K562 (cell line): ENCODE results near the gene TMEM141. TPM values are rescaled to one million over a fixed set of nuclear protein-coding genes. Genes with fewer than 3 reads are reported as not detected.

Experiments
- ARHGAP35 ChIP-seq: fragments of 450-650 bp; IDR thresholded peaks from 2 replicates; pipeline ENCODE4 v1.6.1; 2018; ENCODE audit not compliant: partially characterized antibody
- ASH1L ChIP-seq: fragments of 450-650 bp; IDR thresholded peaks from 2 replicates; pipeline ENCODE4 v1.6.1; 2018; ENCODE audit warnings: borderline replicate concordance, mild to moderate bottlenecking, low read depth; ENCODE audit not compliant: partially characterized antibody
- E2F3 ChIP-seq: fragments of 250-450 bp; sonication (Bioruptor Pico); IDR thresholded peaks from 2 replicates; pipeline ENCODE4 v1.4.0; 2020; ENCODE audit warnings: mild to moderate bottlenecking
- EGR1 ChIP-seq: fragments of 450-650 bp; conservative IDR thresholded peaks from 2 replicates; pipeline ENCODE4 v1.6.1; 2017; ENCODE audit warnings: mild to moderate bottlenecking
- EP400 ChIP-seq: fragments of 450-650 bp; IDR thresholded peaks from 2 replicates; pipeline ENCODE4 v1.6.1; 2017; ENCODE audit warnings: antibody characterized with exemption, mild to moderate bottlenecking, moderate library complexity
- ETS2 ChIP-seq: IDR thresholded peaks from 2 replicates; pipeline ENCODE4 v1.6.1; 2016; ENCODE audit warnings: borderline replicate concordance, missing genetic modification characterization, mild to moderate bottlenecking, moderate library complexity, missing compliant biosample characterization; ENCODE audit not compliant: poor library complexity, severe bottlenecking
- HDAC2 ChIP-seq: fragments of 450-650 bp; IDR thresholded peaks from 2 replicates; pipeline ENCODE4 v1.6.1; 2016; ENCODE audit warnings: mild to moderate bottlenecking
- HMG20B ChIP-seq: fragments of 250-450 bp; sonication (Bioruptor Pico); IDR thresholded peaks from 2 replicates; pipeline ENCODE4 v1.5.0; 2021; ENCODE audit warnings: mild to moderate bottlenecking
- JUNB ChIP-seq: fragments of 450-650 bp; formaldehyde crosslinking; conservative IDR thresholded peaks from 2 replicates; pipeline ENCODE4 v1.4.0; 2020; ENCODE audit warnings: mild to moderate bottlenecking
- MAZ ChIP-seq, 2 experiments: fragments of 450-650 bp in 1 of 2; sonication (generic) in 1 of 2; formaldehyde crosslinking; IDR thresholded peaks in 1 of 2; conservative IDR thresholded peaks in 1 of 2; 2 replicates each; pipeline versions ENCODE4 v1.4.0 to v1.5.0; 2020; ENCODE audit warnings: mild to moderate bottlenecking in 1 of 2, missing genetic modification reagents in 1 of 2
- MXI1 ChIP-seq: IDR thresholded peaks from 2 replicates; pipeline ENCODE4 v1.6.1; 2011; ENCODE audit warnings: low read depth, mild to moderate bottlenecking, improper control_type of control experiment, low read length
- NFYB ChIP-seq: IDR thresholded peaks from 2 replicates; pipeline ENCODE4 v1.6.1; 2011; ENCODE audit warnings: mild to moderate bottlenecking, moderate library complexity; ENCODE audit not compliant: insufficient read length; ENCODE audit errors: extremely low read depth
- PHF21A ChIP-seq: fragments of 450-650 bp; IDR thresholded peaks from 2 replicates; pipeline ENCODE4 v1.6.1; 2017; ENCODE audit warnings: low read depth, borderline replicate concordance
- POU5F1 ChIP-seq: fragments of 150-350 bp; IDR thresholded peaks from 2 replicates; pipeline ENCODE4 v1.6.1; 2014; ENCODE audit warnings: borderline replicate concordance, low read length, low read depth, mild to moderate bottlenecking; ENCODE audit not compliant: partially characterized antibody
- RBM34 ChIP-seq: fragments of 200-400 bp; formaldehyde crosslinking; IDR thresholded peaks from 2 replicates; pipeline ENCODE4 v1.6.1; 2018; ENCODE audit warnings: low read length, borderline replicate concordance; ENCODE audit not compliant: insufficient read depth
- SMARCA4 ChIP-seq: fragments of 450-650 bp; IDR thresholded peaks from 2 replicates; pipeline ENCODE4 v1.6.1; 2016
- SRSF3 ChIP-seq: fragments of 200-400 bp; formaldehyde crosslinking; IDR thresholded peaks from 2 replicates; pipeline ENCODE4 v1.6.1; 2016; ENCODE audit warnings: mild to moderate bottlenecking, low read length, moderate library complexity; ENCODE audit not compliant: insufficient read depth
- TAL1 ChIP-seq: fragments of 450-650 bp; IDR thresholded peaks from 2 replicates; pipeline ENCODE4 v1.6.1; 2016; ENCODE audit warnings: mild to moderate bottlenecking
- TCFL5 ChIP-seq: fragments of 250-450 bp; sonication (Bioruptor Pico); conservative IDR thresholded peaks from 2 replicates; pipeline ENCODE4 v1.6.1; 2021; ENCODE audit warnings: mild to moderate bottlenecking, moderate library complexity, matching md5 sums
- TFAM ChIP-seq: fragments of 250-450 bp; sonication (Bioruptor Pico); conservative IDR thresholded peaks from 2 replicates; pipeline ENCODE4 v1.5.0; 2021; ENCODE audit warnings: mild to moderate bottlenecking, moderate library complexity
- TGIF2 ChIP-seq: sonication (generic); formaldehyde crosslinking; IDR thresholded peaks from 2 replicates; pipeline ENCODE4 v1.8.1; 2022; ENCODE audit warnings: mild to moderate bottlenecking, missing genetic modification reagents, moderate library complexity
- TSC22D4 ChIP-seq: fragments of 450-650 bp; IDR thresholded peaks from 2 replicates; pipeline ENCODE4 v1.6.1; 2016; ENCODE audit warnings: missing genetic modification characterization, missing biosample characterization, control low read depth
- ZFPM2 ChIP-seq: fragments of 250-450 bp; sonication (Bioruptor Pico); IDR thresholded peaks from 2 replicates; pipeline ENCODE4 v1.5.1; 2022; ENCODE audit warnings: mild to moderate bottlenecking
- ZNF133 ChIP-seq: fragments of 250-450 bp; sonication (Bioruptor Pico); IDR thresholded peaks from 2 replicates; pipeline ENCODE4 v1.4.0; 2020; ENCODE audit warnings: mild to moderate bottlenecking
- ZNF3 ChIP-seq: fragments of 250-450 bp; sonication (Bioruptor Pico); IDR thresholded peaks from 2 replicates; pipeline ENCODE4 v1.5.0; 2021; ENCODE audit warnings: mild to moderate bottlenecking, moderate library complexity
- ZNF436 ChIP-seq: fragments of 250-450, 450-650 bp; sonication (Bioruptor Pico); formaldehyde crosslinking; IDR thresholded peaks from 2 replicates; pipeline ENCODE4 v1.7.0; 2020; ENCODE audit warnings: mild to moderate bottlenecking
- ZNF444 ChIP-seq: fragments of 250-450 bp; sonication (Bioruptor Pico); IDR thresholded peaks from 2 replicates; pipeline ENCODE4 v1.4.0; 2020; ENCODE audit warnings: mild to moderate bottlenecking, moderate library complexity
- polyA plus RNA-seq, 8 experiments: library from polyadenylated mRNA; depleted of rRNA in 4 of 8; stranded (reverse) in 5 of 8; unstranded in 3 of 8; fragments of >200 nt; fragmentation: Nextera tagmentation in 2 of 8; fragmentation: Illumina TruSeq in 1 of 8; extraction: Ambion mirVana in 2 of 8; extraction: Trizol in 1 of 8; gene quantifications; 2 replicates each; pipeline versions ENCODE4 v1.2.1 to v1.2.3, GENCODE V29; 2011 to 2014; ENCODE audit warnings: inconsistent platforms in 1 of 8, missing spikeins in 1 of 8
- total RNA-seq, 7 experiments: library from RNA; depleted of rRNA in 6 of 7; stranded (reverse); fragments of >200 nt in 6 of 7; fragmentation: Illumina TruSeq in 2 of 7; extraction: Trizol in 2 of 7; gene quantifications; 2 replicates each; pipeline versions ENCODE4 v1.2.1 to v1.2.3, GENCODE V29; 2011 to 2021; ENCODE audit warnings: low replicate concordance in 1 of 7
- TF ChIP-seq, protein P1 (sequence below): fragments of 450-650 bp; IDR thresholded peaks from 2 replicates; pipeline ENCODE4 v1.6.1; 2014; ENCODE audit warnings: low read depth, mild to moderate bottlenecking, moderate library complexity, borderline replicate concordance
- TF ChIP-seq, protein P2 (sequence below): fragments of 250-450 bp; sonication (Bioruptor Pico); IDR thresholded peaks from 2 replicates; pipeline ENCODE4 v1.8.0; 2022; ENCODE audit warnings: moderate library complexity, mild to moderate bottlenecking, inconsistent platforms

The TMEM141 gene
- total and polyA plus RNA-seq, 9 of the 15 experiments (the other 6 are each of a cell fraction or from before 2014, with no cell fraction given): 21.5 to 123 (median 74.8) TPM

DNA sequence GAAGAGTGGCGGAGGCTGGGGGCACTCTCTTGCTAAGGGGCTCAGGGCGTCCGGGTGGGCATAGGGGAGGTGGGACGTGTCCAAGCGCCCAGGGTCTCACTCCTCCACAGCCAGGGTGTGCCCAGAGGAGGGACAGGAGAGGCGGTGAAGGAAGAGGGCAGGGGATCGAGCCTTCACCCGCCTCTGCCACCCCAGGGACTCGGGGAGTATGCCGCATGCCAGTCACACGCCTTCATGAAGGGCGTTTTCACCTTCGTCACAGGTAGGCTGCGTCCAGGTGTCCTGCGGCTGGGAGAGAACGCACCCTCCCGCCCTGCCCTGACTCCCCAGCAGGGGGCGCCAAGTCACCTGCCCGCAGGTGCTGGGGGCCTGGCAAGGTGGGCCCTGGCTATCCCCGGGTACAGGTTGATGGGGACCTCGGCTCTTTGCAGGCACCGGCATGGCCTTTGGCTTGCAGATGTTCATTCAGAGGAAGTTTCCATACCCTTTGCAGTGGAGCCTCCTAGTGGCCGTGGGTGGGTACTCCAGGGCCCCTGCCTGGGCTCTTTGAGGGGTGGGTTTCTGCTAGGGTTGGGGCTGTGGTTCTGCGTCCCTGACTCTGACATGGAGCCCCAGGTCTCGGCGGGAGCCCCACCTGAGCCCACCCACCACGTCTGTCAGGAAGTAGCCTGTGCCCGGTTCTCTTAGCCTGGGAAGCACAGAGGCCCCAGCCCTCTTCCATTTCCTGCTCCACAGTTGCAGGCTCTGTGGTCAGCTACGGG lies 552 bp downstream of the TMEM141 start (continued):
- TF ChIP-seq, protein P1, sequence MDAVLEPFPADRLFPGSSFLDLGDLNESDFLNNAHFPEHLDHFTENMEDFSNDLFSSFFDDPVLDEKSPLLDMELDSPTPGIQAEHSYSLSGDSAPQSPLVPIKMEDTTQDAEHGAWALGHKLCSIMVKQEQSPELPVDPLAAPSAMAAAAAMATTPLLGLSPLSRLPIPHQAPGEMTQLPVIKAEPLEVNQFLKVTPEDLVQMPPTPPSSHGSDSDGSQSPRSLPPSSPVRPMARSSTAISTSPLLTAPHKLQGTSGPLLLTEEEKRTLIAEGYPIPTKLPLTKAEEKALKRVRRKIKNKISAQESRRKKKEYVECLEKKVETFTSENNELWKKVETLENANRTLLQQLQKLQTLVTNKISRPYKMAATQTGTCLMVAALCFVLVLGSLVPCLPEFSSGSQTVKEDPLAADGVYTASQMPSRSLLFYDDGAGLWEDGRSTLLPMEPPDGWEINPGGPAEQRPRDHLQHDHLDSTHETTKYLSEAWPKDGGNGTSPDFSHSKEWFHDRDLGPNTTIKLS: no peak
- TF ChIP-seq ZNF444: no peak
- no peak for TF ChIP-seq ZFPM2
- TF ChIP-seq SRSF3: no peak
- no peak for TF ChIP-seq MXI1
- no peak for TF ChIP-seq ASH1L
- TF ChIP-seq, protein P2, sequence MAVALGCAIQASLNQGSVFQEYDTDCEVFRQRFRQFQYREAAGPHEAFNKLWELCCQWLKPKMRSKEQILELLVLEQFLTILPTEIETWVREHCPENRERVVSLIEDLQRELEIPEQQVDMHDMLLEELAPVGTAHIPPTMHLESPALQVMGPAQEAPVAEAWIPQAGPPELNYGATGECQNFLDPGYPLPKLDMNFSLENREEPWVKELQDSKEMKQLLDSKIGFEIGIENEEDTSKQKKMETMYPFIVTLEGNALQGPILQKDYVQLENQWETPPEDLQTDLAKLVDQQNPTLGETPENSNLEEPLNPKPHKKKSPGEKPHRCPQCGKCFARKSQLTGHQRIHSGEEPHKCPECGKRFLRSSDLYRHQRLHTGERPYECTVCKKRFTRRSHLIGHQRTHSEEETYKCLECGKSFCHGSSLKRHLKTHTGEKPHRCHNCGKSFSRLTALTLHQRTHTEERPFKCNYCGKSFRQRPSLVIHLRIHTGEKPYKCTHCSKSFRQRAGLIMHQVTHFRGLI: no peak
- no peak for TF ChIP-seq E2F3 (CRISPR knock-in tag)
- TF ChIP-seq HMG20B (CRISPR knock-in tag): no peak
- TF ChIP-seq JUNB: no peak
- no peak for TF ChIP-seq ZNF3 (CRISPR knock-in tag)
- no peak for TF ChIP-seq ZNF436
- TF ChIP-seq TCFL5 (CRISPR knock-in tag): no peak
- peak; percentile 47; the same call in 1 of the 2 replicates for TF ChIP-seq EP400
- no peak for TF ChIP-seq TSC22D4 (tag)
- TF ChIP-seq TGIF2 (CRISPR knock-in tag): peak; percentile 25; the same call in 1 of the 2 replicates
- no peak for TF ChIP-seq TAL1
- no peak for TF ChIP-seq SMARCA4
- no peak for TF ChIP-seq EGR1
- no peak for TF ChIP-seq PHF21A
- no peak for TF ChIP-seq ARHGAP35
- no peak for TF ChIP-seq NFYB
- peak; percentile 41 to 54; a peak in 2 of 4 replicates for TF ChIP-seq MAZ (CRISPR knock-in tag; conservative IDR thresholded peaks at IDR 0.05 in 1 of 2, IDR thresholded peaks at IDR 0.05 in 1 of 2)
- no peak for TF ChIP-seq POU5F1
- 0 out of 2 replicates have a peak, but pooled peaks have one; percentile 53 for TF ChIP-seq HDAC2
- TF ChIP-seq RBM34: no peak
- TF ChIP-seq ETS2 (tag): no peak
- TF ChIP-seq ZNF133 (CRISPR knock-in tag): no peak
- TF ChIP-seq TFAM (CRISPR knock-in tag): no peak
